ENCODE data around the gene RAPH1.

Gene RAPH1

DNA sequence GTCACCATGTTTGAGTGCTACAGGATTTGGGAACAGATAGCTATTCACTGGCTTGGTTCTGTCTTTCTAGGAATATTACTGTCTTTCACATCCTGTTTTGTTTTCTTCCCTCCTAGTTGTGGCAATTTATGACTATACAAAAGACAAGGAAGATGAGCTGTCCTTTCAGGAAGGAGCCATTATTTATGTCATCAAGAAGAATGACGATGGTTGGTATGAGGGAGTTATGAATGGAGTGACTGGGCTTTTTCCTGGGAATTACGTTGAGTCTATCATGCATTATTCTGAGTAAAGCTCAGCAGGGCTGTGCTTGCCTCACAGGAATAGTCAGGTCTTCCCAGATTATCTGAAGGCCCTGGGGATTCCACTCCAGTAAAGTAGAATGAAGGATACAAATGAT, 108.0 kb downstream of the RAPH1 start:
- H3K4me3 ChIP-seq (ENCODE audit: low read depth, low read length) = no peak overlapping the region
- TF ChIP-seq, protein P1, sequence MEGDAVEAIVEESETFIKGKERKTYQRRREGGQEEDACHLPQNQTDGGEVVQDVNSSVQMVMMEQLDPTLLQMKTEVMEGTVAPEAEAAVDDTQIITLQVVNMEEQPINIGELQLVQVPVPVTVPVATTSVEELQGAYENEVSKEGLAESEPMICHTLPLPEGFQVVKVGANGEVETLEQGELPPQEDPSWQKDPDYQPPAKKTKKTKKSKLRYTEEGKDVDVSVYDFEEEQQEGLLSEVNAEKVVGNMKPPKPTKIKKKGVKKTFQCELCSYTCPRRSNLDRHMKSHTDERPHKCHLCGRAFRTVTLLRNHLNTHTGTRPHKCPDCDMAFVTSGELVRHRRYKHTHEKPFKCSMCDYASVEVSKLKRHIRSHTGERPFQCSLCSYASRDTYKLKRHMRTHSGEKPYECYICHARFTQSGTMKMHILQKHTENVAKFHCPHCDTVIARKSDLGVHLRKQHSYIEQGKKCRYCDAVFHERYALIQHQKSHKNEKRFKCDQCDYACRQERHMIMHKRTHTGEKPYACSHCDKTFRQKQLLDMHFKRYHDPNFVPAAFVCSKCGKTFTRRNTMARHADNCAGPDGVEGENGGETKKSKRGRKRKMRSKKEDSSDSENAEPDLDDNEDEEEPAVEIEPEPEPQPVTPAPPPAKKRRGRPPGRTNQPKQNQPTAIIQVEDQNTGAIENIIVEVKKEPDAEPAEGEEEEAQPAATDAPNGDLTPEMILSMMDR (conservative IDR thresholded peaks at IDR 0.05; ENCODE audit: low read depth, low read length) = no peak
- no peak for DNase-seq (ENCODE audit: low read depth)

DNA sequence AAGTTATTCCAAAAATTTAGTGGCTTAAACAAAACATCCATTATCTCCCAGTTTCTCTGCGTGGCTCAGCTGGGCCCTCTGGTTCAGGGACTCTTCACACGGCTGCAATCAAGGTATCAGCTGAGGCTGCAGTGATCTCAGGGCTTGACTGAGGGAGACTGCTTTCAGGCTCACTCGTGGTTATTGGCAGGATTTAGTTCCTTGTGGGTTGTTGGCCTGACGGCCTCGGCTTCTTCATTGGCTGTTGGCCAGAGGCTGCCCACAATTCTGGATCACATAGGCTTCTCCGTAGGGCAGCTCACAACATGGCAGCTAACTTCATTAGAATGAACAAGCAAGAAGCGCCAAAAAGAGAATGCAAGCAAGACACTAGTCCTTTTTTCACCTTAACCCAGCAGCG, 116.8 kb downstream of the RAPH1 start:
- peak; percentile 54 for DNase-seq (ENCODE audit: low read depth)
- TF ChIP-seq, protein P1 (conservative IDR thresholded peaks at IDR 0.05; ENCODE audit: low read depth, low read length) = no peak
- no peak overlapping the region for H3K4me3 ChIP-seq (ENCODE audit: low read depth, low read length)

- no peak for DNase-seq (ENCODE audit: low read depth)
- TF ChIP-seq, protein P1 (conservative IDR thresholded peaks at IDR 0.05; ENCODE audit: low read depth, low read length) = no peak
- H3K4me3 ChIP-seq (ENCODE audit: low read depth, low read length) = no peak overlapping the region
Measured at GRCh38 chr2:203413796-203414195, 121.3 kb downstream of the RAPH1 start.

GRCh38 chr2:203412546-203413331, 122.4 kb downstream of the RAPH1 start:
- TF ChIP-seq, protein P1 (conservative IDR thresholded peaks at IDR 0.05; ENCODE audit: low read depth, low read length) = no peak
- DNase-seq (ENCODE audit: low read depth) = no peak
- H3K4me3 ChIP-seq (ENCODE audit: low read depth, low read length) = no peak overlapping the region

DNA sequence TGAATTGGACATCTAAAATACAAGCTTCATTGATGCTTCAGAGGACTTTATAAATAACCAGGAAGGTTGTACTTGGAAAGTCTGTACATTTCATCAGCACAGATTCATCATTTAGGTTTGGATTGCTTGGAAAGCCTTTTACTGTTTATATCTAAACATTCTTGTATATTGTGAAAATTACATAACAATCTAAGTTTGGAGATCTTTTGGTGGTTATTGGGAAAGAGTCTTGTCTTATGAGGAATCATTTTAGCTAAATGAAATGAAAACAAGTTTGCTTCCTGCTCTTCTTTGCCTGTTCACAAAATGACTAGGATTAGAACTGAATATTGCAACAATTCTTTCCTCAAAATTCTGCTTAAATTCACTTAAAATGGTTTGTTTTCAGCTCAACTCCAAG, 127.6 kb downstream of the RAPH1 start:
- TF ChIP-seq, protein P1 (conservative IDR thresholded peaks at IDR 0.05; ENCODE audit: low read depth, low read length) = no peak
- no peak for DNase-seq (ENCODE audit: low read depth)
- no peak overlapping the region for H3K4me3 ChIP-seq (ENCODE audit: low read depth, low read length)

GRCh38 chr2:203404996-203405395, 130.1 kb downstream of the RAPH1 start:
- TF ChIP-seq, protein P1 (conservative IDR thresholded peaks at IDR 0.05; ENCODE audit: low read depth, low read length) = no peak
- DNase-seq (ENCODE audit: low read depth) = no peak
- no peak overlapping the region for H3K4me3 ChIP-seq (ENCODE audit: low read depth, low read length)
